G401.6 (cell line): ENCODE results near the gene ARSB.
"Not testable (repeated sequence)": the region's sequence is repeated elsewhere in the genome, so short reads cannot be mapped to it uniquely, and the experiment has no call there.

Source experiments
- FAIRE-seq: peaks from 2 replicates; lab custom pipeline; 2012; peaks lifted over from hg19 to GRCh38; lab: Jason Lieb, UNC

ARSB gene

DNA sequence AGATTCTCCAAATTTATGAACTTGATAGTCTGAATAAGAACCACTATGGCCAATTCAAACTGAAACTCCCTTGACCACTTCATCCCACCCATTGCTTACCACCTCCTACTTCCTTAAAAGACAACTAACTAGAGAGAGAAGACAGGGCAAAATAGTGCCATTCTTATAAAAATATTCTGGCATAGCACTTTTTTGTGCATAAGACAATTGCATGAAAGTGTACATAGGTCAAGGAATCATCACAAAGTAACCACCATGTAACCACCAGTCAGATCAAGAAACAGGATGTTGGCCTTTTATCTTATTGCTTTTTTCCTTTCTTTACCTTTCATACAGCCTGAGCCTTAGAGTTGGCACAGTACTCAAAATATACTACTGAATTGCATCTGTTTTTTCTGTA, 8.1 kb upstream of the ARSB start:
- FAIRE-seq = no peak

DNA sequence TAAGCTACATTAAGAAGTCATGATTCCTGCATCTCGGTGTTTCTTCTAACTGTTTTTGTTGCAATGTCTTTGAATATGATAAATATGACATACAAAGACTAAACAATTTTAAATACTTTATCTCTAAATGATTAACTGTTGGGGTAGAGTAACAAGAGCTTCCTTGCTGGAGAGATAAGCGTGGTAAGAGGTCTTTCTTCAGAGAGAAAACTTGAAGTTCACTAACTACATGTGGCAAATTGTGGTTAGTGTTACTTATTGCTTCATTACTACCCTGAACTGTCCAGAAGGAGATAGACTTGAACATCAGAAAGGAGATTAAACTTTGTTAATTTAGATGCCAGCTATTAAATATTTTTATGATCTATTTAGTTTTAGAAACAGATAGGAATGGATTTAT, 7.0 kb upstream of the ARSB start:
- no peak for FAIRE-seq

DNA sequence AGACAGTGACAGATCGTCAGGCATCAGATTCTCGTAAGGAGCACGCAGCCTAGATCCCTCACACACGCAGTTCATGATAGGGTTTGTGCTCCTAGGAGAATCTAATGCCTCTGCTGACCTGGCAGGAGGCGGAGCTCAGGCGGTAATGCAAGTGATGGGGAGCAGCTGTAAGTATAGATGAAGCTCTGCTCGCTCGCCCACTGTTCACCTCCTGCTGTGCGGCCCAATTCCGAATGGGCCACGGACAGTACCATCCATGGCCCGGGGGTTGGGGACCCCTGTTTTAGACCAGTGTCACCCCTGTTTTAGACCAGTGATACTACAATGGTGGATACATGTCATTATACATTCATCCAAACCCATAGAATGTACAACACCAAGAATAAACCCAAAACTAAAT, 4.0 kb upstream of the ARSB start:
- no peak for FAIRE-seq

DNA sequence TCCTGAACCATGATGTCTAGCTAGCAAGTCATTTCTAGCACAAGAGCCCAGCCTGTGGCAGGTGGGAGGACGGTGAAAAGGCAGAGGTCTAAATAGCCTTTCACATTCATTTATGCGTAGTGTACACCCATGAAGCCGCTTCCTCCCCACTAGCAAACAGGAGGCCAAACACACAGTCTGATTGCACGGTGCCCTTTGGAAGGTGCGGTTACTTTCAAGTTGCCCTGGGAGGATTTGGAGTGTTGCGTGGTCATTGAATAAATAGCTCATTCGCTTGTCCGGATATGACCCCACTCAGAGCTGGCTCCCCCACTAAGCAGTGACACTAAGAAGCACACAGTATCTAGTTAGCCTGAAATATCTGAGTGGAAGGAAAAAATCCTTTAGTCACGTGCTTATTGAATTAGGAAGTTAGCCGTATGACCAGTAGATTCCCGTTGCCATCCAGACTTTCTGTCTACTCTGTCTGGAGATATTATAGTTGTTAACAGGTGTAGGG, 664 bp upstream of the ARSB start:
- no peak for FAIRE-seq

DNA sequence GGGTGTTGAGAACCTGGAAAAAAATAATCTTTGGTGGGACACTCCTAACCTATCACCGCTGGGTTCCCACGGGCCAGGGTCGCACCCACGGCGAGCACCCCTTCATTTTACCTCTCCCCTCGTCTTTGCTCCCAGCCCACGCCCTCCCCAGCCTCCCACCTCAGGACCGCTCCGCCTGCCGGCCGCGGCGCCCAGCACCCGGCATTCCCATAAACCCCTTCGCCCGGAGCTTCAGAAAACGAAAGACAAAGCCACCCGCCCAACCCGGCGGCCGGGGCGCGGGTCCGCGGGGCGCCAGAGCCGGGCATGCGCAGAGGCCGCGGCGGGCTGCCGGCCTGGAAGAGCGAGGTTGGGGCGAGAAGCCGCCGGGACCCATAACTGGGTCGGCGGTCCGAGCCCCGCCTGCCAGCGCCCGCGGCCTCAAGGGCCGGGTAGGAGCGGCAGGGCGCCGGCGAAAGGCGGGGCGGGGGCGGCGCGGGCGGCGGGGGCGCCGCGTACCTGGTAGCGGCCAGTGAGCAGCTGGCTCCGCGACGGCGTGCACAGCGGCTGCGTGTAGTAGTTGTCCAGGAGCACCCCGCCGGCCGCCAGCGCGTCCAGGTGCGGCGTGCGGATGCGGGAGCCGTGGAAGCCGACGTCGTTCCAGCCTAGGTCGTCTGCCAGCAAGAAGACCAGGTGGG, 533 bp downstream of the ARSB start:
- FAIRE-seq = no peak

DNA sequence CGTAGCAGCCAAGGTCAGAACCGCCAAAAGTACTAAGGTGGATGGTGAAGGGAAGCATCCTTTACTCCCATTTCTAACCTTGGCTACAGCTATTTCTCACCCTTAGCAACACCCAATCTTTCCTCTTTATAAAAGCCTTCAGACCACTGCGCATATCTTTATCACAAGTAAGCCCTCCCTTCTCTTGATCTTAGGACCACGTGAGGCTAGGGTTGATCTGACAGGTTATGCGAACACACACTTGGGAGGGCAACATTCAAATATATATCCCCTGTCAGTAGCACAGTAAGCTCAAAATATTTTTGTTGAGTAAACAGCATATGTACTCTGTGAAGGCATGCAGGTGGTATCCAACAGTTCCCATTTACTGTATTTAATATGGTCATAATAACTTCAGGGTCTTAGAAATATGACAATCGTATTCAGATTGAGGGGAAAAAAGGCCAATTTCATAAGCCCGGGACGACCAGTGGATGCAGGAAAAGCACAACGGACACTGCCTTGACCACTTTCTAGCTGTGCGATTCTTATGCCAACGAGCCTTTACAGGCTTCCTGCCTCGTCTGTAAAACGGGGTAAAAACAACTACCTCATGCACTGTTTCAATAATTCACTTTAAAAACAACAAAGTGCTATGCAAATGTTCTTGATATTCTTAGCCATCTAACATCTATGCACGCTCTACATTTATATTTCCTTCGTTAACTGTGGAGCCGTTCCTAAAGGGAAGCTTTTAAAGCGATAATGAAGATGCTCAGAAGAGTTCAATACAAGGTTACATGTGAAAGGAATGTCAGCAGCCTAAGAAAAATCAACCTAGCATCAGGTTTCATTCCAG, 1.3 kb downstream of the ARSB start:
- no peak for FAIRE-seq

DNA sequence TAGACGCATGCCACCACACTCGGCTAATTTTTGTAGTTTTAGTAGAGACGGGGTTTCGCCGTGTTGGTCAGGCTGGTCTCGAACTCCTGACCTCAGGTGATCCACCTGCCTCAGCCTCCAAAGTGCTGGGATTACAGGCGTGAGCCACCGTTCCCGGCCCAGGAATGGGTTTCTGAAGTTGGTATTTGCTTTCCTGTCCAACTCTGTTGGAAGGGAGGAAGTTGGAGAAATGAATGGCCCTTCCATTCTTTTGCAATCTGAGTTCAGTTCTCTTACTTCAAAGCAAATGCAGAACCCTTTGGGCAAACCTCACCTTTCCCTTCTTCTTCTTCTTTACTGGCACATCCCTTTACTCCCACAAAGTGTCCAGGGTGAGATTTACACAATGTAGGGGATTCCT, 1.9 kb downstream of the ARSB start:
- FAIRE-seq = not testable (repeated sequence)

DNA sequence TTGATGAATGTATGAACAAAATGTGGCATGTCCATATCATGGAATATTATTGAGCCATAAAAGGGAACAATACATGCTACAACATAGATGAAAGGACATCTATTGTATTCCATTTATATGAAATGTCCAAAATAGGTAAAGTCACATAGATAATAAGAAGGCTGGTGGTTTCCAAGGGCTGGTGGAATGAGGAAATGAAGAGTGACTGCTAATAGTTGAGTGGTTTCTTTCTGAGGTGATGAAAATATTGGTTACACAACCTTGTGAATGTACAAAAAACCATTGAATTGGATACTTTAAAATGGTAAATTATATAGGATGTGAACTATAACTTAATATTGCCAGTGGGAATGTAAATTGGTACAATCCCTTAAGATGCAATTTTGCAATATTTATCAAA, 5.2 kb downstream of the ARSB start:
- no peak for FAIRE-seq

DNA sequence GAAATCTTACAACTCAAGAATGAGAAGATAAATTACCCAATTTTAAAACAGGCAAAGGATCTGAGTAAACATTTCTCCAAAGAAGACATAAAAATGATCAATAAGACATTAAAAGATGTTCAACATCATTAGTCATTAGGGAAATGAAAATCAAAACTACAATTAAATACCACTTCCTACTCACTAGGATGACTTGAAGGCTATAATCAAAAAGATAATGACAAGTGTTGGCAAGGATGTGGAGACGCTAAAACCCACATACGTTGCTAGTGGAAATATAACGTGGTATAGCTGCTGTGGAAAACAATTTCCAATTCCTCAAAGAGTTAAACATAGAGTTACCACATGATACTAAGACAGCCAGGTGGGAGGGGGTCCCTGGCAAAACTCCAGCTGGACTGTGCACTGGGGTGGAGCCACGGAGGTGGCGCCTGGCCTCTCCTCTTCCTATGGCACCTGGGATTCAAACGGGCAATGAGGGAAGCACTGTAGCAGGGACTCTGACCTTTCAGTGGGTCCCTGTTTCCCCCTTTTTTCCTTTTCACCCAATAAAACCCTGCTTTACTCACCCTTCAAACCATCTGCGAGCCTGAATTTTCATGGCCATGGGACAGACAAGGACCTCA, 5.9 kb downstream of the ARSB start:
- FAIRE-seq = no peak

DNA sequence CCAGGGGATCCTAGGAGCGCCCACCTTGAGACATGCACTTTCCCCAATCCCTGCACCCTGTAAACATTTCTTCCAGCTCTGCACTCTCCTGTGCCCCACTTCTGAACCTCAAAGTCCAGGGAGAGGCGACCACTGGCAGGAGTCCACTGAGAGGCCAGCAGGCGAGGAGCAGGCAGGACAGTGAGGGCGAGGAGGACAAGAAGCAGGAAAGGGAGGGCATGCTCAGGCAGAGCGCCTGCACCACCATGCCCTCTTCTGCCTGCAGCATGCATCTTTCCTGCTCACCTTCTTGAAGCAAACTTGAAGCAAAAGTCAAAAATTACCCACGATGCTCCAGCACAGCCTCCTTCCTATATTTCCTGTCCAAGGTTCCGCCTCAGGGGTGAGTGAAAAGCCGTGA, 10.1 kb downstream of the ARSB start:
- no peak for FAIRE-seq

DNA sequence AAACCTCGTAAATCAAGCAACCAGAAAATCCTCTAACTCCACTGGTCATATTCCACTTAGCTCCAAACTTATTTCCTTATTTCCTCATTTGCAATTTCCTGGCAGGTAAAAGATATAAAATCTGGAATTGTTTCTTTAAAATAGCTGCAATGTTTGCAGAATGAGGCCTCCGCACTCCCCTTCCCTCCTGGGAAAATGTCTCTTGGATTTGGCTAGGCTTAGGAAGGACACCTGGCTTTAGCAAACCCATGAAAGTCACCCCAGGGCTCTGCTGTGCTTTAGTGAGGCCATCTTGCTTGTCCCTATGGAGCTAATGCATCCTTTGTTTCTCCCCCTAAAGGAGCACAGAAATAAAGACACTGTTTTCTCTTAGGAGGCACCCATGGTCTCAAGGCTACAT, 10.5 kb downstream of the ARSB start:
- FAIRE-seq = no peak

DNA sequence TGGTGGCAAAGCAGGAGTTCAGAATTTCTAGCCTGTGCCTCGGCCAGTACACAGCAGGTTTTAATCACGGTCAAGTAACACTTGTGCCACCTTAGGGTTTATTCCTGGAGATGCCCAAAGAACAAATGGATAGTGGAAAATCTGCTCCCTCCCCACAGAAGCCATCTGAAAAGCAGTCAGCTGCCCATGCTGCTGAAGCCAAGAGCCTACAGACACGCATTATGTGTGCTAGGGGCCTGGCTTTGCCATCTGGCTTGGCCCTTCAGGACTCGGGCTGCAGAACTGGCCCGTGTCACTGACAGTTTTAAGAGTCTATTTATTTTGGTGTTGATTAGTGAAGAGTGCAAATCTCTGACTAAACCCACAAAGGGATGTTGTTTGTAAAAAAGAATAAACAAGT, 11.1 kb downstream of the ARSB start:
- FAIRE-seq = no peak

DNA sequence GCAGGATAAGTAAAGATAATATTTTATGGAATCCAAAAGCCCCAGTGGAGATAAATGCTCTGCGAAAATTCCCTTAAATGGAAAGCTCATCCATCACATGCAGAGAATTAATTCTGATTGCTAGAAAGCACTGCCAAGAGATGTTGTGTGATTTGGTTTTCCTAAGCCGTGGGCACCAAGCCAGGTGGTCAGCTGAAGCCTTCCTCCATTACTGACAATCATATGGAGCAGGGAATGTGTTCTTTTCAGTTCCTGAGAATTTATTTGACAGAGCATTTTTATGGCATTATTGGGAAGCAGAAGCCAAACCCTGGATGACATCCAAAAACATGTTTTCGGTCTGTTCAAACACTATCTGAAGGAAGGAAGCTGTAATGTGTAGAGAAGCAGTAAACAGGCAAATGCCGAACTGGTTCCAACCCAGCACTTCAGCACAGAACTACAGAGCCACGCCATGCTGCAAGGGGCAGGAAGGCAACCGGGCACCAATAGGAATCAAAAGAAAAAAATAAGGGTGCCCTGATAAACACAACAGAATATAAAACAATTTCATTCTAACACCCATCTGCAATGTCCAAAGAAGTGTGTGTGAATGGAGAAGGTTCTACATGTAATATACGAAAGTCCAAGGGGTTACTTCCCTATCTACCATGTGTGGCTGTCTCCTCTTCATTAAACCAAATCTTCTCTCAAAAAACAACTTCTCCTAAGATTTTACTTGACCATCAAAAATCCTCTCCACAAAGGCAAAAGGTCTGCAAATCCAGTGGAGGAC, 12.3 kb downstream of the ARSB start:
- no peak for FAIRE-seq

DNA sequence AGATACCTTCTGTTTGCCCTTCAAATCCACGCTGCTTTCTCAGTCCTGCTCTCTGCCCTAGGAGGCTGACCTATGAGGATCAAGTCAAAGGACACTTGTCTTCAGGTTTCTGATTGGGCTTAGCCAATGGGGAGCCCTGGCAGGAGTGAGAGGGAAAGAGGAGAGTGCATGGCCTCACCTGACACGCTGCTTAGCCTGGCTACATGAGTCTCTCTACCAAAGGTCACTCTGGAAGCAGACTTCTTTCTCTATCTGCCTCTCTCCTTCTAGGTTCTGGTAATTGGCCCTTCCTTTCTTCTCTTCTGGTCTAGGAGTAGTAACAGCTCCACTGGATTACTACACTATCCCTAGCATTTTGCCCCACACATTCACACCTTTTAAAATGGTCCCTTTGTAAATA, 13.1 kb downstream of the ARSB start:
- no peak for FAIRE-seq

DNA sequence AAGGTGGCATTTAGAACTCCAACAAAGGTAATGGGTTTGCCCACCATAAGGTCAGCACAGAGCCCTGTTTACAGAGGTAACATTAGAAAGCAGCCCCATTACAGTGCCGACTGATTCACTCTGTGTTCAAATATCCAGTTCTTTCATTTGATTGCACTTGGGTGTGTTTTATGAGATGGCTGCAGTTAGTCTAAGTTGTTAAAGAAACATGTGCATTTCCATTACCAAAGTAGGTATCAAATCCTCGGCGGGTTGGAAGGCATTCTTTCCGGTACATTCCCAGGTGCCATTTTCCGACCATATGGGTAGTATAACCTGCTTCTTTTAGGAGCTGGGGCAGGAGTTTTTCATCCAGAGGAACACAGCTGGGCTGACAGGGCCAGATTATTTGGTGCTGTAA, 16.3 kb downstream of the ARSB start:
- no peak for FAIRE-seq

DNA sequence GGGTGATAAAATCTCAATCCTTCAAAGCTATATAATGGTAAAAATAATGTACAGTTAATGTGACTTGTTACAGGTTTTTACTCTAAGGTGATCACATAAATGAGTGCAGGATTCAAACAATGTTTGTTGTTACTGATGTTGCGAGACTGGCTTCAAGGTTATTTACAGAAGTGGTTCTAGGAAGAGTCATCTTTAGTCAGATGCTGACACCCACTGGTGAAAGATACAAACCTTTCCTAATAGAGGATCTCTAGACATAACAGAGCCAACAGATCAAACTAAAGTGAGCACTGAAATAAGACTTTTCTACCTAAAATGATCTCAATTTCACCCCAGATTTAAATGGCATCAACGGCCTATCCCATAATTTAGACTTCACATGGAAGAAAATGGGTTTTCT, 20.2 kb downstream of the ARSB start:
- no peak for FAIRE-seq

DNA sequence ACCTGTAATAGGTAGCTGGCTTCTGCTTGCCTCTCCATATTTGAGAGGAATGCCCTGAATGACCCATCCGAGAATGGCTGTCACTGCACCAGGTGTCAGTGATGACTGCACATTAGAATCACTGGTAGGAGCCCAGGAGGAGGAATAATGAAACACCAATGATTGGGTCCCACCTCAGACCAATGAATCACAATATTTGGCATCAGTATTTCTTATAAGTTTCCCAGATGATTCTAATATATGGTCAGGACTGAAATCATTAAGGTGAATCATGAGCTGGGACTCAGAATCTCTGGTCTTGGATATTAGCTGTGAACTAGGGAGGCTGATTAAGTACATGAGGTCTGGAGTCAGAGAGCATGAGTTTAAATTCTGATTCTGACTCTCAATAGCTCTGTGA, 23.4 kb downstream of the ARSB start:
- no peak for FAIRE-seq

DNA sequence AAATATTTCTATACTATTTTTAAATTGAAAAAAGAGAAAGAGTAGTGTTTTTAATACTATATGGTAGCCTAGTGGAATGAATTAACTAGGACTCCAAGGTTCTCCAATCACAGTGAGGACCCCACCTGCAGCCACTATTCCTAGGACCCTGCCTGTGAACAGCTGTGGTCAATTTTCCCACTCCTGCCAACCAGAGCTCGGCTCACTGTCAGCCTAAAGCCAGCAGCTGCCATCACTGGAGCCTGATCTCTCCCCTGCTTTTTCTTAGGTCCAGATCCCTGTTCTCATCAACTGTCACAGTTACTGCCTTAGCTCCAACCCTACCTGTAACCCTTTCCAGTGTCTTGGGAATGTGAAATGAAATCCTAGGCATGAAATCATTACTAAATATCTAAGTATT, 25.3 kb downstream of the ARSB start:
- no peak for FAIRE-seq

DNA sequence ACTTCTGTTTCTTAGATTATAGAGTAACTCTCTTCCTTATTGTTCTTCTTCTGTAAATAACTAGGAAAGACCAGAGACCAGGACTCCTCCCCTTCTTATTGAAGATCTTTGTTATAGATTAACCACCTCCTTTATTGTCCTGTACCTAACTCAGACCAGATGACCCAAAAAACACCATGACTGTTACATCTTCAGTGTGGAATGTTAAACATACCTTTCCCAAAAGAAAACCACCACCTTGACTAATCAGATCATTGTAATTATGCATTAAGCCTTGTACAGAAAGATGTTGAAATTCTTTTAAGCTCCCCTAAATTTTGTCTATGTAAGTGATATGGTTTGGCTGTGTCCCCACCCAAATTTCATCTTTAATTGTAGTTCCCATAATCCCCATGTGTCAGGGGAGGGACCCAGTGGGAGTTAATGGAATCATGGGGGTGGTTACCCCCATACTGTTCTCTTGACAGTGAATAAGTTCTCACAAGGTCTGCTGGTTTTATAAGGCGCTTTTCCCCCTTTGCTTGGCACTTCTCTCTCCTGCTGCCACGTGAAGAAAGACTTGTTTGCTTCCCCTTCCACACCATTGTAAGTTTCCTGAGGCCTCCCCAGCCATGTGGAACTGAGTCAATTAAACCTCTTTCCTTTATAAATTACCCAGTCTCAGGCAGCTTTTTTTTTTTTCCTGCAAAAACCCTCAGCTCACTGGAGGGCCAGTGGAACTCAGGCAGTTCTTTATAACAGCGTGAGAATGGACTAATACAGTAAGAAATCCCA, 26.3 kb downstream of the ARSB start:
- FAIRE-seq = no peak

DNA sequence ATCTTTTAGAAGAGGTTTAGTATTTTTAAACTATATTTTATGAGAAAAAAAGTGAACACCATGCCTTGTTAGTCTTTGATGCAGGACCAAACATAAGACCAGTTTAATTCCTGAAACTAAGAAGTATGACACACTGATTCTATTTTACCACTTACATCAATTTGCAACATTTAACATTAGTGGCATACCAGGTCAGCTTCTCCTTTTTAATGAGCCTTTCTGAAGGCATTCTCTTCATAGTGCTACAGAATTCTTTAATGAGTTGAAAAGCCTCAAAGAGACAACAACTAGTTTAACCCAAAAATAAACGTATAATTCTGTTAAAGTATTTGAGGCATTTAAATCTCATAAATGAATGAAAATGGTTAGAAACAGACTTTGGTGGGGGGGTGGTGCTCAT, 28.2 kb downstream of the ARSB start:
- FAIRE-seq = no peak

DNA sequence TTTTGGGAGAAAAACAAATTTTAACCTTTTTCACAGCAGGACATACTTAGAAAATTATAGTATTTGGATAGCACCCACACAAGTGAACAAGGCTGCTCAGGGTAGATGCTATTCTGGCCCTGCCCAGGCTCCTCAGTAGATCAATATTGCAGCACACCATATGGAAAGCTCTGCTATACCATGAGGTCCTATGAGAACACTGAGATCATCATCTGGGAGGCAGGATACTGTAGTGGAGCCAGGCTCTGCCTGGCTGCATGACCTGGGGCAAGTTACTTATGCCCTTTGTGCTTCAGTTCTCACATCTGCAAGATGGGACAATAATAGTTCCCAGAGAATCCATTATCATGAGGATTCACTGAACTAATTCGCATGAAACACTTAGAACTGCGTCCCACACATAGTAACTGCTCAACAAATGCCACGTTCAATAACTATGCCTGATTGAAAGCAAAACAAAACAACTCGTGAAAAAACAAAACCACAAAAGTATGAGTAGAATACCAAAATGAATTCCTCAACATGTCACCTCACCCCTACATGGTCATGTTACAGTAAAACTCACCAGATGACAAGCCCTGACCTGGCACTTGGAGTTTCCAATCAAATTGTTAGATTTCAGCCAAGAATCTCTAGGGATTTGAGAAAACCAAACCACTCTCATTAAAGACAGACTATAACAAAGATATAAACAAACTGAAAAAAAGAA, 31.9 kb downstream of the ARSB start:
- FAIRE-seq = no peak
